Activated naive CD8-positive, alpha-beta T cell treated with anti-CD3 and anti-CD28 coated beads, Interleukin-2, amount 10 ng/mL, durations not matched to agents 7 days and 5 days (primary cell): ENCODE measurements around the gene DUSP19. TPM values are rescaled to one million over a fixed set of nuclear protein-coding genes. Genes with fewer than 3 reads are reported as not detected.

ENCODE experiments used
- ATAC-seq: fragments of 150-1000 bp; cut with Tn5 transposase; one replicate; pipeline ENCODE4 v1.10.0; 2021; ENCODE audit warnings: low read depth, moderate library complexity
- POLR2A ChIA-PET: fragments of 350-600 bp; sonication (Branson Sonifier 250); formaldehyde crosslinking; loops from one replicate; lab custom pipeline; 2021; ENCODE audit warnings: antibody characterized with exemption; lab: Charles Lee
- DNase-seq: peaks from one replicate; pipeline ENCODE4 v3.0.0; 2021
- H3K27ac Mint-ChIP-seq: one replicate; pipeline ENCODE4 v1.8.0; 2022; ENCODE audit warnings: mild to moderate bottlenecking, mixed read lengths
- H3K27me3 Mint-ChIP-seq: one replicate; pipeline ENCODE4 v1.8.0; 2022; ENCODE audit warnings: mild to moderate bottlenecking, moderate library complexity, mixed read lengths
- H3K36me3 Mint-ChIP-seq: one replicate; pipeline ENCODE4 v1.8.0; 2021; ENCODE audit warnings: mild to moderate bottlenecking, mixed read lengths
- H3K4me1 Mint-ChIP-seq: one replicate; pipeline ENCODE4 v1.8.0; 2021; ENCODE audit warnings: mixed read lengths
- H3K4me3 Mint-ChIP-seq: one replicate; pipeline ENCODE4 v1.8.0; 2022; ENCODE audit warnings: mild to moderate bottlenecking, moderate library complexity, mixed read lengths
- H3K9me3 Mint-ChIP-seq: one replicate; pipeline ENCODE4 v1.8.0; 2021; ENCODE audit warnings: mixed read lengths
- total RNA-seq, 2 experiments: library from RNA; stranded (reverse); gene quantifications; one replicate each; pipeline ENCODE4 v1.2.3, GENCODE V29; 2021

Gene DUSP19
- total RNA-seq, 2 experiments from 2014 or later: 1.7 to 1.8 TPM

- ATAC-seq (no peak), DNase-seq (no peak)
- Mint-ChIP-seq H3K36me3 (no peaks in the 10 kb centered on the region), H3K4me3 (no peak overlapping the region), H3K9me3 (no peaks in the 10 kb centered on the region), H3K27me3 (peaks cover 16% of the 10 kb centered on the region), H3K27ac (no peak overlapping the region), H3K4me1 (peaks cover 10% of the 10 kb centered on the region)
- POLR2A ChIA-PET: no interaction called here
These were observed 3.4 kb downstream of the DUSP19 start for GRCh38 chr2:183081911-183082310.

DNA sequence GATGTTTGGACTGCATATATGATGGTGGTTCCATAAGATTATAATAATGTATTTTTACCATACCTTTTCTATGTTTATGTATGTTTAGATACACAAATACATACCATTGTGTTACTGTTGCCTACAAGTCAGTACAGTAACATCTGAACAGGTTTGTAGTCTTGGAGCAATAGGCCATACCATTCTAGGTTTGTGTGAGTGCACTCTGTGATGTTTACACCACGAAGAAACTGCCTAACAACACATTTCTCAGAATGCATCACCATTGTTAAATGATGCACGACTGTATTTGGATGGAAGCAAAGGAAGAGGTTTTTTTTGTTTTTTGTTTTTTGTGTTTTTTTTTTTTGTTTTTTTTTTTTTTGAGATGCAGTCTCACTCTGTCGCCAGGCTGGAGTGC is 9.5 kb downstream of the DUSP19 start:
- Mint-ChIP-seq H3K27me3 (no peaks in the 10 kb centered on the region), H3K36me3 (no peaks in the 10 kb centered on the region), H3K4me3 (no peak overlapping the region), H3K27ac (no peak overlapping the region), H3K4me1 (no peaks in the 10 kb centered on the region), H3K9me3 (no peaks in the 10 kb centered on the region)
- no peak for DNase-seq
- ATAC-seq: no peak
- POLR2A ChIA-PET: no interaction called here

- no peak for DNase-seq
- H3K27ac Mint-ChIP-seq: no peak overlapping the region
- H3K9me3 Mint-ChIP-seq: no peaks in the 10 kb centered on the region
- H3K27me3 Mint-ChIP-seq: no peaks in the 10 kb centered on the region
- no peaks in the 10 kb centered on the region for H3K36me3 Mint-ChIP-seq
- POLR2A ChIA-PET: no interaction called here
- no peaks in the 10 kb centered on the region for H3K4me1 Mint-ChIP-seq
- ATAC-seq: no peak
- no peak overlapping the region for H3K4me3 Mint-ChIP-seq
These were observed 10.8 kb downstream of the DUSP19 start for GRCh38 chr2:183089192-183089851.

GRCh38 chr2:183091318-183091953 is 12.9 kb downstream of the DUSP19 start:
- no peaks in the 10 kb centered on the region for H3K27me3 Mint-ChIP-seq
- no peak for DNase-seq
- POLR2A ChIA-PET: no interaction called here
- ATAC-seq: no peak
- H3K4me3 Mint-ChIP-seq: no peak overlapping the region
- H3K36me3 Mint-ChIP-seq: no peaks in the 10 kb centered on the region
- no peaks in the 10 kb centered on the region for H3K9me3 Mint-ChIP-seq
- H3K27ac Mint-ChIP-seq: no peak overlapping the region
- H3K4me1 Mint-ChIP-seq: no peaks in the 10 kb centered on the region

DNA sequence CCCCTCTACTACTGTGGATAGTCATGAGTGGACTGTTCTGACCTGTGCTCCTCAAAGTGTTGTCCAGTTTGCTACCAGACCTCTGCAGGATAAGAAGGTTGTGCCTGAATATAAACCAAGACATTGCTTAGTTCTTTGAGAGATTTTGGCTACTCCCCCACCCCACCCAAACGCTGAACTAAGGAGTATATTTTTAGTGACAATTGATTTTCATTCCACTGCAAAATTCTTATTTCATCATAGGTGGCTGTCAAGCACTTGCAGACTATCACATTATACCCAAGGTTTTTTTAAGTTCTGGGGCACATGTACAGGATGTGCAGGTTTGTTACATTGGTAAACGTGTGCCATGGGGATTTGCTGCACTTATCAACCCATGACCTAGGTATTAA is 13.4 kb downstream of the DUSP19 start:
- POLR2A ChIA-PET: no interaction called here
- H3K4me3 Mint-ChIP-seq: no peak overlapping the region
- H3K27ac Mint-ChIP-seq: no peak overlapping the region
- DNase-seq (no peak), ATAC-seq (no peak)
- H3K4me1 Mint-ChIP-seq: no peaks in the 10 kb centered on the region
- H3K36me3 Mint-ChIP-seq: no peaks in the 10 kb centered on the region
- no peaks in the 10 kb centered on the region for H3K9me3 Mint-ChIP-seq
- H3K27me3 Mint-ChIP-seq: no peaks in the 10 kb centered on the region

DNA sequence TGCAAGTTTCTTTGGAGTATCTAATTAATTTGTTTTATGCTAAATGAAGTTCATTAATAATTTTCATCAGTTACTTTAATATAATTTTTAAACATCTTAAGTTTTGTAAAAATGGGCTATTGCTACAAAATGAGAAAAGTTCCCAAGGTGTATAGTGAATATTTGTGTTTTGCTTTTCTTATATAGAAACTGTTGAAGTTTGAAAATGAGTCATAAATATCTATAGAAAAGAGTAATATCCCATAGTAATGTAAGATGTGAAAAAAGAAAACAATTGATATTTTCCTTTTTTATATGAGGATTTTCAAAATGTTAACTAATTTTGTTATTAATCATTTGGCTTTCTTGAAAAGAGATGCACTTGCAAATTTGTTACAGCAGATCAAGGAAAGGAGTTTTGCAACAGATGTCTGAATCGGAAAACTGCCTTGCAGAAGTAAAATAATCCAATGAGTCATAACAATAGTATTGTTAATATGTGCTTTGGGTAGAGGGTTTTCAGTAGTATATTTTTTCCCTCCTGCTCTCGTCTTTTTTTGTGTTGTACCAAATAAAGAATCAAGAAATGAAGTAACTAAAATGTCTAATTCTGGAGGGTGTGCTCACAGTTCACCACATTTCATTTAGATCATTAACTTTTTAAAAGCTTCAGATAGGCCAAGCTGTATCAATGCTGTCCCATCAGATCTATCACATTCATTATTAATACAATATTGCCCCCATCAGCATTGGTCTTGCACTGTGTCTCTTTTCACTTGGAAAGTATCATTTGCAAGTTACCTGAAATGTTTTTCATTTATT is 15.5 kb downstream of the DUSP19 start:
- H3K27ac Mint-ChIP-seq: no peak overlapping the region
- no peaks in the 10 kb centered on the region for H3K27me3 Mint-ChIP-seq
- H3K36me3 Mint-ChIP-seq: no peaks in the 10 kb centered on the region
- DNase-seq (no peak), ATAC-seq (no peak)
- POLR2A ChIA-PET: no interaction called here
- H3K4me1 Mint-ChIP-seq: no peaks in the 10 kb centered on the region
- no peak overlapping the region for H3K4me3 Mint-ChIP-seq
- H3K9me3 Mint-ChIP-seq: no peaks in the 10 kb centered on the region

DNA sequence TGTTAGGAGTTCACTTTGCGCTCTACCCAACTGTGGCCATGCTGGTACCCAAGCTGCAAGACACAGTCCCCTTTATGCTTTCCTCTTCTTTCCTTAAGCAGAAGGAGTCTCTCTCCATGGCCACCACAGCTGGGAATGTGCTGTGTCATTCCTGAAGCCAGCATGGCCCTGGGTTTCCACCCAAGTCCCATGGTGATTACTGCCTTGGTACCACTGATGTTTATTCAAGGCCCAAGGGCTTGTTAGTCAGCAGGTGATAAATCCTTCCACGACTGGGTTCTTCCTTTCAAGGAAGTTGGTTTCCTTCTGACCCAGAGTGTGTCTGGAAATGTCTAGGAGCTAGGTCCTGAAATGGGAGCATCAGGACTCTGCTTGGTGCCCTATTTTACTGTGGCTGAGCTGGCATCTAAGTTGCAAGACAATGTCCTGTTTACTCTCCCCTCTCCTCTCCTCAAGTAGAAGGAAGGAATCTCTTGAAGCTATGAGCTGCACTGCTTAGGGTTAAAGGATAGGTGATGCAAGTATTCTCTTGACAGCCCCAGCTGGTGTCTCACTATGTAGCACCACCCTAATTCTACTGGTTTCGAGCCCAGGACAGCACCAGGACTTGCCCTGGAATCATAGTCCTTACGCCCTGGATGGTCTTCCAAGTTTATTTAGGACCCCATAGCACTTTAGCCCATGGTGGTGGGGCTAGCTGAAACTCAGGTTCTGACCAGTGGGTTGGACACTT is 27.0 kb downstream of the DUSP19 start:
- no peak for DNase-seq
- POLR2A ChIA-PET: no interaction called here
- peaks cover 13% of the 10 kb centered on the region for H3K27me3 Mint-ChIP-seq
- no peak overlapping the region for H3K27ac Mint-ChIP-seq
- peaks cover 1% of the 10 kb centered on the region for H3K9me3 Mint-ChIP-seq
- no peak for ATAC-seq
- H3K4me1 Mint-ChIP-seq: peaks cover 2% of the 10 kb centered on the region
- H3K4me3 Mint-ChIP-seq: no peak overlapping the region
- H3K36me3 Mint-ChIP-seq: no peaks in the 10 kb centered on the region

DNA sequence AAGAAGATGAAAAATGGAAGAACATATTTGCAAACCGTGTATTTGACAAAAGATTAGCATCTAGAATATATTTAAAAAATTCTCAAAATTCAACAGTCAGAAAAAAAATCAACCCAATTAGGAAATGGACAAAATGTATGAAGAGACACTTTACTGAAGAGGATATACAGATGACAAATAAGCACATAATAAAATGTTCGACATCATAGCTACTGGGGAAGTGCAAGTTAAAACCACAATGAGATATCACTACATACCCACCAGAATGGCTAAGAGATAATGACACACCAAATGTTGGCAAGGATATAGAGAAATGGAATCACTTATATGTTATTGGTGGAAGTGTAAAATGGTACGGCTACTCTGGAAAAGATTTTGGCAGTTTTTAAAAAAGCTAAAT is 34.0 kb downstream of the DUSP19 start:
- ATAC-seq (no peak), DNase-seq (no peak)
- no peaks in the 10 kb centered on the region for H3K36me3 Mint-ChIP-seq
- H3K9me3 Mint-ChIP-seq: no peaks in the 10 kb centered on the region
- peaks cover 31% of the 10 kb centered on the region for H3K27me3 Mint-ChIP-seq
- H3K4me3 Mint-ChIP-seq: no peak overlapping the region
- no peaks in the 10 kb centered on the region for H3K4me1 Mint-ChIP-seq
- POLR2A ChIA-PET: no interaction called here
- H3K27ac Mint-ChIP-seq: no peak overlapping the region

- Mint-ChIP-seq H3K27me3 (peaks cover 31% of the 10 kb centered on the region), H3K4me1 (no peaks in the 10 kb centered on the region), H3K36me3 (no peaks in the 10 kb centered on the region), H3K4me3 (no peak overlapping the region), H3K27ac (no peak overlapping the region), H3K9me3 (no peaks in the 10 kb centered on the region)
- no peak for DNase-seq
- ATAC-seq: no peak
- POLR2A ChIA-PET: no interaction called here
These were observed 35.1 kb downstream of the DUSP19 start for GRCh38 chr2:183113630-183114029.

- no peak overlapping the region for H3K4me3 Mint-ChIP-seq
- POLR2A ChIA-PET: no interaction called here
- no peaks in the 10 kb centered on the region for H3K9me3 Mint-ChIP-seq
- no peak for ATAC-seq
- H3K4me1 Mint-ChIP-seq: no peaks in the 10 kb centered on the region
- H3K27ac Mint-ChIP-seq: no peak overlapping the region
- peaks cover 25% of the 10 kb centered on the region for H3K27me3 Mint-ChIP-seq
- H3K36me3 Mint-ChIP-seq: no peaks in the 10 kb centered on the region
- no peak for DNase-seq
These were observed 38.7 kb downstream of the DUSP19 start for GRCh38 chr2:183117226-183117625.

DNA sequence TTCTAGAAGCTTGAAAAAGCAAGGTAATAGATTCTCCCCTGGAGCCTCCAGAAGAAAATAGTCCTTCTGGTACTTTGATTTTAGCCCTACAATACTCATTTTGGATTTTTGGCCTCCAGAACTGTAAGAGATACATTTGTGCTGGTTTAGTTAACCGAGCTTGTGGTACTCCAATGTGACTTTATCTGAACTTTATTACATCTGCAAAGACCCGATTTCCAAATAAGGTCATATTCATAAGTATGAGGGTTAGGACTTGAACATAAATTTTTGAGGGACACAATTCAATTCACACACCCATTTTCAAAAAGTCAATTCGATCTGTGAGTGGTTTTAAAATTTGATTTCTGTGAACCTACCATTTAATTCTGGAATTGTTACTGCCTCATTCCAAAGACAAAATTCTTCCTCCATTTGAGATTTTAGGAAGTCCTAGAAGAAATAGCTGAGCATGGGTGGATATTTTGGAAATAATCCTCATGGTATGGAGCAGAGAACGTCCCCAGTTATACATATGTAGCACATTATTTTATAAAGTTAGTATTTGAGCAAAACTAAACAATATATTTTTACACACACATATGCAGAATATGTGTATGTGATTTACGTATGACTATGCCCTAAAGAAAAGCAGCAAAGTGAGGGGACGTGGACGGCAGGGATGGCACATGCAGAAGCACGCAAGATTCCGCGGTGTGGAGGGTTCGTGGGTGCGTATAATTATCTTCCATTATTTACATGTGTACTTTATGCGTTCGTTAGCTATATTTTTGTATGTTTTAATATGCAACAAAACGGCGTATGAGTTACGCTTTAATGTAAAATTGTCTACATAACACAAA is 44.8 kb downstream of the DUSP19 start:
- no peak for DNase-seq
- POLR2A ChIA-PET: interaction anchor here (0.8 to 1.0 kb wide), 2 partner anchors 45 to 87 kb away, joined by 3 read pairs; partner anchors contain the start of gene DUSP19
- Mint-ChIP-seq H3K27me3 (peaks cover 6% of the 10 kb centered on the region), H3K4me3 (peak overlapping the region; percentile 95), H3K4me1 (peaks cover 28% of the 10 kb centered on the region), H3K36me3 (peaks cover 2% of the 10 kb centered on the region), H3K9me3 (no peaks in the 10 kb centered on the region), H3K27ac (peak overlapping the region; percentile 98)
- no peak for ATAC-seq

DNA sequence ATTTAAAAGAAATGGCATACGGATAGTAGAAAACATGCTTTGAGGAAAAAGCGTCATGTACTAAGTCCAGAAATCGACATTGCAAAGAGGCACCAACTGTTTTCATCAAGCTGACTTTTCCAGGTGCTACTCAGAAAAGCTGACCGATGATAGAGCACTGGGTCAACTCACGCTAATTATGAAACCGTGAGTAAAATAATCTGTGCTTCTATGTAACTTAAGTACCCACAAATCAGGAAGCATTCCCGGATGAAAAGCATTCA is 45.3 kb downstream of the DUSP19 start:
- H3K27me3 Mint-ChIP-seq: peaks cover 6% of the 10 kb centered on the region
- peak; percentile 7 for ATAC-seq
- H3K4me3 Mint-ChIP-seq: peak overlapping the region; percentile 95
- peaks cover 5% of the 10 kb centered on the region for H3K36me3 Mint-ChIP-seq
- DNase-seq: no peak
- POLR2A ChIA-PET: interaction anchor here (0.8 to 1.0 kb wide), 2 partner anchors 45 to 87 kb away, joined by 3 read pairs; partner anchors contain the start of gene DUSP19
- H3K4me1 Mint-ChIP-seq: peaks cover 28% of the 10 kb centered on the region
- H3K27ac Mint-ChIP-seq: peak overlapping the region; percentile 98
- no peaks in the 10 kb centered on the region for H3K9me3 Mint-ChIP-seq
